HEK293 (cell line): ENCODE results near the gene KLHL30.

Source experiments
- GLI4 ChIP-seq: fragments of 450-650 bp; formaldehyde crosslinking; IDR thresholded peaks from 2 replicates; pipeline ENCODE4 v1.5.1; 2016; ENCODE audit warnings: missing biosample characterization, missing genetic modification characterization
- MEIS1 ChIP-seq: sonication (generic); formaldehyde crosslinking; IDR thresholded peaks from 2 replicates; pipeline ENCODE4 v1.8.1; 2022; ENCODE audit warnings: missing genetic modification reagents, mild to moderate bottlenecking, borderline replicate concordance
- RBAK ChIP-seq: fragments of 450-650 bp; formaldehyde crosslinking; IDR thresholded peaks from 2 replicates; pipeline ENCODE4 v1.5.1; 2016; ENCODE audit warnings: missing biosample characterization, missing genetic modification characterization
- SCRT2 ChIP-seq: fragments of 450-650 bp; formaldehyde crosslinking; IDR thresholded peaks from 2 replicates; pipeline ENCODE4 v1.5.1; 2016; ENCODE audit warnings: missing biosample characterization, missing genetic modification characterization
- ZFP3 ChIP-seq: fragments of 450-650 bp; formaldehyde crosslinking; IDR thresholded peaks from 2 replicates; pipeline ENCODE4 v1.5.1; 2016; ENCODE audit warnings: low read depth, missing biosample characterization, missing genetic modification characterization
- ZNF133 ChIP-seq: fragments of 450-650 bp; formaldehyde crosslinking; IDR thresholded peaks from 2 replicates; pipeline ENCODE4 v1.5.1; 2016; ENCODE audit warnings: missing biosample characterization, missing genetic modification characterization
- ZNF221 ChIP-seq: fragments of 450-650 bp; formaldehyde crosslinking; IDR thresholded peaks from 2 replicates; pipeline ENCODE4 v1.5.1; 2017; ENCODE audit warnings: missing biosample characterization, missing genetic modification characterization, borderline replicate concordance
- ZNF366 ChIP-seq: fragments of 450-650 bp; formaldehyde crosslinking; conservative IDR thresholded peaks from 2 replicates; pipeline ENCODE4 v1.5.1; 2016; ENCODE audit warnings: missing biosample characterization, missing genetic modification characterization
- ZNF610 ChIP-seq: fragments of 450-650 bp; formaldehyde crosslinking; IDR thresholded peaks from 2 replicates; pipeline ENCODE4 v1.5.1; 2016; ENCODE audit warnings: missing biosample characterization, missing genetic modification characterization, borderline replicate concordance
- ZNF626 ChIP-seq: fragments of 450-650 bp; sonication (Bioruptor Pico); formaldehyde crosslinking; IDR thresholded peaks from 2 replicates; pipeline ENCODE4 v1.5.1; 2018; ENCODE audit warnings: missing biosample characterization, missing genetic modification characterization, inconsistent platforms
- ZNF670 ChIP-seq: fragments of 450-650 bp; formaldehyde crosslinking; IDR thresholded peaks from 2 replicates; pipeline ENCODE4 v1.5.1; 2016; ENCODE audit warnings: missing biosample characterization, missing genetic modification characterization, low read depth
- ZSCAN30 ChIP-seq: fragments of 450-650 bp; IDR thresholded peaks from 2 replicates; pipeline ENCODE4 v1.5.1; 2018; ENCODE audit warnings: missing biosample characterization, mild to moderate bottlenecking, missing genetic modification characterization, moderate library complexity
- TF ChIP-seq, protein P1 (sequence below): fragments of 450-650 bp; formaldehyde crosslinking; IDR thresholded peaks from 2 replicates; pipeline ENCODE4 v1.5.1; 2017; ENCODE audit warnings: missing biosample characterization, mild to moderate bottlenecking, missing genetic modification characterization, moderate library complexity
- TF ChIP-seq, protein P2 (sequence below): fragments of 450-650 bp; formaldehyde crosslinking; IDR thresholded peaks from 2 replicates; pipeline ENCODE4 v1.5.1; 2016; ENCODE audit warnings: missing biosample characterization, missing genetic modification characterization, borderline replicate concordance
- TF ChIP-seq, protein P3 (sequence below): fragments of 450-650 bp; IDR thresholded peaks from 2 replicates; pipeline ENCODE4 v1.5.1; 2018; ENCODE audit warnings: missing biosample characterization, missing genetic modification characterization
- TF ChIP-seq, protein P4 (sequence below): fragments of 450-650 bp; formaldehyde crosslinking; IDR thresholded peaks from 2 replicates; pipeline ENCODE4; 2016; ENCODE audit warnings: missing biosample characterization, missing genetic modification characterization
- TF ChIP-seq, protein P5 (sequence below): fragments of 450-650 bp; formaldehyde crosslinking; IDR thresholded peaks from 2 replicates; pipeline ENCODE4 v1.5.1; 2017; ENCODE audit warnings: missing biosample characterization, missing genetic modification characterization
- TF ChIP-seq, protein P6 (sequence below): fragments of 450-650 bp; IDR thresholded peaks from 2 replicates; pipeline ENCODE4 v1.5.1; 2018; ENCODE audit warnings: missing biosample characterization, mild to moderate bottlenecking, missing genetic modification characterization
- TF ChIP-seq, protein P7 (sequence below): fragments of 450-650 bp; formaldehyde crosslinking; IDR thresholded peaks from 2 replicates; pipeline ENCODE4 v1.5.1; 2017; ENCODE audit warnings: missing biosample characterization, missing genetic modification characterization
- TF ChIP-seq, protein P8 (sequence below): fragments of 450-650 bp; formaldehyde crosslinking; IDR thresholded peaks from 2 replicates; pipeline ENCODE4 v1.5.1; 2017; ENCODE audit warnings: missing biosample characterization, missing genetic modification characterization
- TF ChIP-seq, protein P9 (sequence below): fragments of 450-650 bp; formaldehyde crosslinking; IDR thresholded peaks from 2 replicates; pipeline ENCODE4 v1.5.1; 2016; ENCODE audit warnings: missing biosample characterization, missing genetic modification characterization

KLHL30 gene

DNA sequence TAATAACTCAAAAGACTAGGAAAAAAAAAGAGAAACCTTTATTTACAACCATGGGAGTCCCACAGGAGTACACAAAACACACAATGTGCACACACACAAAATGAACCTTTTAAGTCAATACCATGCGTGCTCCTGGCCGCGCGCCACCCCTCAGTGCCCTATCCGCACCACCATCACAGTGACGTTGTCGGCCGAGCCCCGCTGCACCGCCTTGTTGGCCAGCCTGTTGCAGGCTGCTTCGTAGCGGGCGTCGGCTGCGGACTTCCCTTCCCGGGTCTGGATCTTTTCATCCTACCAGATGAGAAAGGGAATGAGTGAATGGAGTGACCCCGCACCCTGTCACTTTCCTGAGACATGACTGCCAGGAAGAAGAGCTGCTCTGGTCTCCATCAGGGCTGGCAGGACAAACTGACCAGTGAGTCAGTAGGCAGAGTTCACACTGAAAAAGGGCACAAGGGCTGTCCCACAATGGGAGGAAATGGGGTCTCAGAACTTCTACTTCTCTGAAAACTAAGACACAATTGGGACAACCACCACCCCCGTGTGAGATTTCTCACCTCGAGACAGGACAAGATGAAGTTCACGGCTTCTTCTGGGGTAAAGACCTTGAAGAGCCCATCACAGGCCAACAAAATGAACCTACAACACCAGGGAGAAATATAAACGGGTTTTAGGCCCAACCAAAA, 32.1 kb downstream of the KLHL30 start (continued):
- TF ChIP-seq ZNF366 (tag by site-specific recombination), result no peak
- TF ChIP-seq, protein P1, sequence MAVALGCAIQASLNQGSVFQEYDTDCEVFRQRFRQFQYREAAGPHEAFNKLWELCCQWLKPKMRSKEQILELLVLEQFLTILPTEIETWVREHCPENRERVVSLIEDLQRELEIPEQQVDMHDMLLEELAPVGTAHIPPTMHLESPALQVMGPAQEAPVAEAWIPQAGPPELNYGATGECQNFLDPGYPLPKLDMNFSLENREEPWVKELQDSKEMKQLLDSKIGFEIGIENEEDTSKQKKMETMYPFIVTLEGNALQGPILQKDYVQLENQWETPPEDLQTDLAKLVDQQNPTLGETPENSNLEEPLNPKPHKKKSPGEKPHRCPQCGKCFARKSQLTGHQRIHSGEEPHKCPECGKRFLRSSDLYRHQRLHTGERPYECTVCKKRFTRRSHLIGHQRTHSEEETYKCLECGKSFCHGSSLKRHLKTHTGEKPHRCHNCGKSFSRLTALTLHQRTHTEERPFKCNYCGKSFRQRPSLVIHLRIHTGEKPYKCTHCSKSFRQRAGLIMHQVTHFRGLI (tag by site-specific recombination), result peak; percentile 70; the same call in 1 of the 2 replicates
- TF ChIP-seq ZSCAN30, result no peak
- TF ChIP-seq, protein P2, sequence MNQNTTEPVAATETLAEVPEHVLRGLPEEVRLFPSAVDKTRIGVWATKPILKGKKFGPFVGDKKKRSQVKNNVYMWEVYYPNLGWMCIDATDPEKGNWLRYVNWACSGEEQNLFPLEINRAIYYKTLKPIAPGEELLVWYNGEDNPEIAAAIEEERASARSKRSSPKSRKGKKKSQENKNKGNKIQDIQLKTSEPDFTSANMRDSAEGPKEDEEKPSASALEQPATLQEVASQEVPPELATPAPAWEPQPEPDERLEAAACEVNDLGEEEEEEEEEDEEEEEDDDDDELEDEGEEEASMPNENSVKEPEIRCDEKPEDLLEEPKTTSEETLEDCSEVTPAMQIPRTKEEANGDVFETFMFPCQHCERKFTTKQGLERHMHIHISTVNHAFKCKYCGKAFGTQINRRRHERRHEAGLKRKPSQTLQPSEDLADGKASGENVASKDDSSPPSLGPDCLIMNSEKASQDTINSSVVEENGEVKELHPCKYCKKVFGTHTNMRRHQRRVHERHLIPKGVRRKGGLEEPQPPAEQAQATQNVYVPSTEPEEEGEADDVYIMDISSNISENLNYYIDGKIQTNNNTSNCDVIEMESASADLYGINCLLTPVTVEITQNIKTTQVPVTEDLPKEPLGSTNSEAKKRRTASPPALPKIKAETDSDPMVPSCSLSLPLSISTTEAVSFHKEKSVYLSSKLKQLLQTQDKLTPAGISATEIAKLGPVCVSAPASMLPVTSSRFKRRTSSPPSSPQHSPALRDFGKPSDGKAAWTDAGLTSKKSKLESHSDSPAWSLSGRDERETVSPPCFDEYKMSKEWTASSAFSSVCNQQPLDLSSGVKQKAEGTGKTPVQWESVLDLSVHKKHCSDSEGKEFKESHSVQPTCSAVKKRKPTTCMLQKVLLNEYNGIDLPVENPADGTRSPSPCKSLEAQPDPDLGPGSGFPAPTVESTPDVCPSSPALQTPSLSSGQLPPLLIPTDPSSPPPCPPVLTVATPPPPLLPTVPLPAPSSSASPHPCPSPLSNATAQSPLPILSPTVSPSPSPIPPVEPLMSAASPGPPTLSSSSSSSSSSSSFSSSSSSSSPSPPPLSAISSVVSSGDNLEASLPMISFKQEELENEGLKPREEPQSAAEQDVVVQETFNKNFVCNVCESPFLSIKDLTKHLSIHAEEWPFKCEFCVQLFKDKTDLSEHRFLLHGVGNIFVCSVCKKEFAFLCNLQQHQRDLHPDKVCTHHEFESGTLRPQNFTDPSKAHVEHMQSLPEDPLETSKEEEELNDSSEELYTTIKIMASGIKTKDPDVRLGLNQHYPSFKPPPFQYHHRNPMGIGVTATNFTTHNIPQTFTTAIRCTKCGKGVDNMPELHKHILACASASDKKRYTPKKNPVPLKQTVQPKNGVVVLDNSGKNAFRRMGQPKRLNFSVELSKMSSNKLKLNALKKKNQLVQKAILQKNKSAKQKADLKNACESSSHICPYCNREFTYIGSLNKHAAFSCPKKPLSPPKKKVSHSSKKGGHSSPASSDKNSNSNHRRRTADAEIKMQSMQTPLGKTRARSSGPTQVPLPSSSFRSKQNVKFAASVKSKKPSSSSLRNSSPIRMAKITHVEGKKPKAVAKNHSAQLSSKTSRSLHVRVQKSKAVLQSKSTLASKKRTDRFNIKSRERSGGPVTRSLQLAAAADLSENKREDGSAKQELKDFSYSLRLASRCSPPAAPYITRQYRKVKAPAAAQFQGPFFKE (tag by site-specific recombination), result no peak
- TF ChIP-seq, protein P3, sequence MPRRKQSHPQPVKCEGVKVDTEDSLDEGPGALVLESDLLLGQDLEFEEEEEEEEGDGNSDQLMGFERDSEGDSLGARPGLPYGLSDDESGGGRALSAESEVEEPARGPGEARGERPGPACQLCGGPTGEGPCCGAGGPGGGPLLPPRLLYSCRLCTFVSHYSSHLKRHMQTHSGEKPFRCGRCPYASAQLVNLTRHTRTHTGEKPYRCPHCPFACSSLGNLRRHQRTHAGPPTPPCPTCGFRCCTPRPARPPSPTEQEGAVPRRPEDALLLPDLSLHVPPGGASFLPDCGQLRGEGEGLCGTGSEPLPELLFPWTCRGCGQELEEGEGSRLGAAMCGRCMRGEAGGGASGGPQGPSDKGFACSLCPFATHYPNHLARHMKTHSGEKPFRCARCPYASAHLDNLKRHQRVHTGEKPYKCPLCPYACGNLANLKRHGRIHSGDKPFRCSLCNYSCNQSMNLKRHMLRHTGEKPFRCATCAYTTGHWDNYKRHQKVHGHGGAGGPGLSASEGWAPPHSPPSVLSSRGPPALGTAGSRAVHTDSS (tag by site-specific recombination), result no peak
- TF ChIP-seq GLI4, result no peak
- TF ChIP-seq ZNF670, result no peak
- TF ChIP-seq, protein P4, sequence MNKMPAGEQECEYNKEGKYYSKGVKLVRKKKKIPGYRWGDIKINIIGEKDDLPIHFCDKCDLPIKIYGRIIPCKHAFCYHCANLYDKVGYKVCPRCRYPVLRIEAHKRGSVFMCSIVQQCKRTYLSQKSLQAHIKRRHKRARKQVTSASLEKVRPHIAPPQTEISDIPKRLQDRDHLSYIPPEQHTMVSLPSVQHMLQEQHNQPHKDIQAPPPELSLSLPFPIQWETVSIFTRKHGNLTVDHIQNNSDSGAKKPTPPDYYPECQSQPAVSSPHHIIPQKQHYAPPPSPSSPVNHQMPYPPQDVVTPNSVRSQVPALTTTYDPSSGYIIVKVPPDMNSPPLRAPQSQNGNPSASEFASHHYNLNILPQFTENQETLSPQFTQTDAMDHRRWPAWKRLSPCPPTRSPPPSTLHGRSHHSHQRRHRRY (tag by site-specific recombination), result no peak
- TF ChIP-seq, protein P5, sequence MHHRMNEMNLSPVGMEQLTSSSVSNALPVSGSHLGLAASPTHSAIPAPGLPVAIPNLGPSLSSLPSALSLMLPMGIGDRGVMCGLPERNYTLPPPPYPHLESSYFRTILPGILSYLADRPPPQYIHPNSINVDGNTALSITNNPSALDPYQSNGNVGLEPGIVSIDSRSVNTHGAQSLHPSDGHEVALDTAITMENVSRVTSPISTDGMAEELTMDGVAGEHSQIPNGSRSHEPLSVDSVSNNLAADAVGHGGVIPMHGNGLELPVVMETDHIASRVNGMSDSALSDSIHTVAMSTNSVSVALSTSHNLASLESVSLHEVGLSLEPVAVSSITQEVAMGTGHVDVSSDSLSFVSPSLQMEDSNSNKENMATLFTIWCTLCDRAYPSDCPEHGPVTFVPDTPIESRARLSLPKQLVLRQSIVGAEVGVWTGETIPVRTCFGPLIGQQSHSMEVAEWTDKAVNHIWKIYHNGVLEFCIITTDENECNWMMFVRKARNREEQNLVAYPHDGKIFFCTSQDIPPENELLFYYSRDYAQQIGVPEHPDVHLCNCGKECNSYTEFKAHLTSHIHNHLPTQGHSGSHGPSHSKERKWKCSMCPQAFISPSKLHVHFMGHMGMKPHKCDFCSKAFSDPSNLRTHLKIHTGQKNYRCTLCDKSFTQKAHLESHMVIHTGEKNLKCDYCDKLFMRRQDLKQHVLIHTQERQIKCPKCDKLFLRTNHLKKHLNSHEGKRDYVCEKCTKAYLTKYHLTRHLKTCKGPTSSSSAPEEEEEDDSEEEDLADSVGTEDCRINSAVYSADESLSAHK (tag by site-specific recombination), result no peak
- TF ChIP-seq, protein P6, sequence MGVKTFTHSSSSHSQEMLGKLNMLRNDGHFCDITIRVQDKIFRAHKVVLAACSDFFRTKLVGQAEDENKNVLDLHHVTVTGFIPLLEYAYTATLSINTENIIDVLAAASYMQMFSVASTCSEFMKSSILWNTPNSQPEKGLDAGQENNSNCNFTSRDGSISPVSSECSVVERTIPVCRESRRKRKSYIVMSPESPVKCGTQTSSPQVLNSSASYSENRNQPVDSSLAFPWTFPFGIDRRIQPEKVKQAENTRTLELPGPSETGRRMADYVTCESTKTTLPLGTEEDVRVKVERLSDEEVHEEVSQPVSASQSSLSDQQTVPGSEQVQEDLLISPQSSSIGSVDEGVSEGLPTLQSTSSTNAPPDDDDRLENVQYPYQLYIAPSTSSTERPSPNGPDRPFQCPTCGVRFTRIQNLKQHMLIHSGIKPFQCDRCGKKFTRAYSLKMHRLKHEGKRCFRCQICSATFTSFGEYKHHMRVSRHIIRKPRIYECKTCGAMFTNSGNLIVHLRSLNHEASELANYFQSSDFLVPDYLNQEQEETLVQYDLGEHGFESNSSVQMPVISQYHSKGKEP (tag by site-specific recombination), result no peak
- TF ChIP-seq, protein P7, sequence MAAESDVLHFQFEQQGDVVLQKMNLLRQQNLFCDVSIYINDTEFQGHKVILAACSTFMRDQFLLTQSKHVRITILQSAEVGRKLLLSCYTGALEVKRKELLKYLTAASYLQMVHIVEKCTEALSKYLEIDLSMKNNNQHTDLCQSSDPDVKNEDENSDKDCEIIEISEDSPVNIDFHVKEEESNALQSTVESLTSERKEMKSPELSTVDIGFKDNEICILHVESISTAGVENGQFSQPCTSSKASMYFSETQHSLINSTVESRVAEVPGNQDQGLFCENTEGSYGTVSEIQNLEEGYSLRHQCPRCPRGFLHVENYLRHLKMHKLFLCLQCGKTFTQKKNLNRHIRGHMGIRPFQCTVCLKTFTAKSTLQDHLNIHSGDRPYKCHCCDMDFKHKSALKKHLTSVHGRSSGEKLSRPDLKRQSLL (tag by site-specific recombination), result no peak
- TF ChIP-seq, protein P8, sequence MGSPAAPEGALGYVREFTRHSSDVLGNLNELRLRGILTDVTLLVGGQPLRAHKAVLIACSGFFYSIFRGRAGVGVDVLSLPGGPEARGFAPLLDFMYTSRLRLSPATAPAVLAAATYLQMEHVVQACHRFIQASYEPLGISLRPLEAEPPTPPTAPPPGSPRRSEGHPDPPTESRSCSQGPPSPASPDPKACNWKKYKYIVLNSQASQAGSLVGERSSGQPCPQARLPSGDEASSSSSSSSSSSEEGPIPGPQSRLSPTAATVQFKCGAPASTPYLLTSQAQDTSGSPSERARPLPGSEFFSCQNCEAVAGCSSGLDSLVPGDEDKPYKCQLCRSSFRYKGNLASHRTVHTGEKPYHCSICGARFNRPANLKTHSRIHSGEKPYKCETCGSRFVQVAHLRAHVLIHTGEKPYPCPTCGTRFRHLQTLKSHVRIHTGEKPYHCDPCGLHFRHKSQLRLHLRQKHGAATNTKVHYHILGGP (tag by site-specific recombination), result no peak
- peak; percentile 57 for TF ChIP-seq SCRT2 (tag by site-specific recombination)
- no peak for TF ChIP-seq MEIS1
- no peak for TF ChIP-seq ZNF221 (tag by site-specific recombination)
- no peak for TF ChIP-seq ZFP3 (tag by site-specific recombination)
- no peak for TF ChIP-seq ZNF610 (tag by site-specific recombination)
- no peak for TF ChIP-seq ZNF626 (tag by site-specific recombination)
- TF ChIP-seq, protein P9, sequence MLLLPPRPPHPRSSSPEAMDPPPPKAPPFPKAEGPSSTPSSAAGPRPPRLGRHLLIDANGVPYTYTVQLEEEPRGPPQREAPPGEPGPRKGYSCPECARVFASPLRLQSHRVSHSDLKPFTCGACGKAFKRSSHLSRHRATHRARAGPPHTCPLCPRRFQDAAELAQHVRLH (tag by site-specific recombination), result no peak
- no peak for TF ChIP-seq ZNF133 (tag by site-specific recombination)
- no peak for TF ChIP-seq RBAK (tag by site-specific recombination)
